Mammary epithelial cell (primary cell): ENCODE data around the gene GDPGP1.

Source experiments
- CTCF ChIP-seq, 2 donors: IDR thresholded peaks in 1 of 2; conservative IDR thresholded peaks in 1 of 2; 2 replicates each; pipeline ENCODE4 v1.5.1; 2011 to 2012; ENCODE audit warnings: inconsistent platforms in 2 of 2, low read length in 2 of 2, mild to moderate bottlenecking in 2 of 2, control low read depth in 1 of 2, low read depth in 1 of 2; ENCODE audit not compliant: insufficient read depth in 1 of 2; ENCODE audit errors: extremely low read depth in 1 of 2
- EZH2 ChIP-seq: IDR thresholded peaks from 2 replicates; pipeline ENCODE4 v1.6.1; 2012; ENCODE audit warnings: low read length, inconsistent platforms, borderline replicate concordance

- TF ChIP-seq CTCF (conservative IDR thresholded peaks at IDR 0.05 in 1 of 2, IDR thresholded peaks at IDR 0.05 in 1 of 2; ENCODE audit: extremely low read depth in 1 of 2, insufficient read depth in 1 of 2, low read depth in 1 of 2, low read length in 2 of 2) (no peak), EZH2 (no peak)
Observed at GRCh38 chr15:90227816-90228772, 5.9 kb upstream of the GDPGP1 start.
